Bronchial epithelial cell (primary cell): Measurements from ENCODE around the gene HBE1. TPM values are rescaled to one million over a fixed set of nuclear protein-coding genes. Genes with fewer than 3 reads are reported as not detected.

Experiments used
- DNase-seq: peaks from one replicate; pipeline ENCODE4 v3.0.0-alpha.2; 2010; ENCODE audit warnings: low read depth
- FAIRE-seq: peaks from 2 replicates; lab custom pipeline; 2011; peaks lifted over from hg19 to GRCh38; lab: Jason Lieb, UNC
- H3K27me3 ChIP-seq: 2 replicates; pipeline ENCODE4 v1.5.1; 2011; ENCODE audit warnings: low read length; ENCODE audit not compliant: control insufficient read depth, insufficient read depth
- H3K36me3 ChIP-seq: 2 replicates; pipeline ENCODE4 v1.5.1; 2011; ENCODE audit warnings: low read length; ENCODE audit not compliant: control insufficient read depth, insufficient read depth
- H3K4me3 ChIP-seq: 2 replicates; pipeline ENCODE4 v1.5.1; 2011; ENCODE audit warnings: mild to moderate bottlenecking, low read depth, low read length, control low read depth
- total RNA-seq: library from RNA; depleted of rRNA; stranded (reverse); fragments of >200 nt; gene quantifications from 2 replicates; pipeline ENCODE4 v1.2.1, GENCODE V29; 2014
- TF ChIP-seq, protein P1 (sequence below): IDR thresholded peaks from 2 replicates; pipeline ENCODE4 v1.5.1; 2011; ENCODE audit warnings: mild to moderate bottlenecking, moderate library complexity, low read length, control low read depth, inconsistent platforms; ENCODE audit not compliant: insufficient read depth, severe bottlenecking

Gene HBE1
- total RNA-seq, 1 donor from 2014 or later, result not detected

DNA sequence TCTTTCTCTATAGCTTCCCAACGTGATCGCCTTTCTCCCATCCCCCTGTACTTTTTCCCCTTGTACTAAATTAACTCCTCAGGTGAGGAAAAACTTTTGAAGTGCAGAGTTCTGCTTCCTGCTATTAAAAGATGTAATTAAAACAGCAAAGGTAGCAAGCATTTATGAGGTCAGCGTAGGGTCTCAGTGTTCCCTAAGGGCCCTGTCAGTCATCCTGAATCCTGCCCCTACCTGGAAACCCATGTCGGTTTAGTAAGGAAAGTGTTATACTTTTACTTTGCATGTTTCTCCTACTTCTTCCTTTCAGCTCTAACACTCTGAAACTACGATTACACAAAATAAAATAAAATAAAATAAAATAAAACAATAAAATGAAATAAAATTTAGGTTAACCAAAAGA lies 41.6 kb downstream of the HBE1 start:
- no peak overlapping the region for H3K4me3 ChIP-seq
- FAIRE-seq (no peak), DNase-seq (no peak)
- TF ChIP-seq, protein P1, sequence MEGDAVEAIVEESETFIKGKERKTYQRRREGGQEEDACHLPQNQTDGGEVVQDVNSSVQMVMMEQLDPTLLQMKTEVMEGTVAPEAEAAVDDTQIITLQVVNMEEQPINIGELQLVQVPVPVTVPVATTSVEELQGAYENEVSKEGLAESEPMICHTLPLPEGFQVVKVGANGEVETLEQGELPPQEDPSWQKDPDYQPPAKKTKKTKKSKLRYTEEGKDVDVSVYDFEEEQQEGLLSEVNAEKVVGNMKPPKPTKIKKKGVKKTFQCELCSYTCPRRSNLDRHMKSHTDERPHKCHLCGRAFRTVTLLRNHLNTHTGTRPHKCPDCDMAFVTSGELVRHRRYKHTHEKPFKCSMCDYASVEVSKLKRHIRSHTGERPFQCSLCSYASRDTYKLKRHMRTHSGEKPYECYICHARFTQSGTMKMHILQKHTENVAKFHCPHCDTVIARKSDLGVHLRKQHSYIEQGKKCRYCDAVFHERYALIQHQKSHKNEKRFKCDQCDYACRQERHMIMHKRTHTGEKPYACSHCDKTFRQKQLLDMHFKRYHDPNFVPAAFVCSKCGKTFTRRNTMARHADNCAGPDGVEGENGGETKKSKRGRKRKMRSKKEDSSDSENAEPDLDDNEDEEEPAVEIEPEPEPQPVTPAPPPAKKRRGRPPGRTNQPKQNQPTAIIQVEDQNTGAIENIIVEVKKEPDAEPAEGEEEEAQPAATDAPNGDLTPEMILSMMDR, result no peak
- no peaks in the 10 kb centered on the region for H3K27me3 ChIP-seq
- no peaks in the 10 kb centered on the region for H3K36me3 ChIP-seq

DNA sequence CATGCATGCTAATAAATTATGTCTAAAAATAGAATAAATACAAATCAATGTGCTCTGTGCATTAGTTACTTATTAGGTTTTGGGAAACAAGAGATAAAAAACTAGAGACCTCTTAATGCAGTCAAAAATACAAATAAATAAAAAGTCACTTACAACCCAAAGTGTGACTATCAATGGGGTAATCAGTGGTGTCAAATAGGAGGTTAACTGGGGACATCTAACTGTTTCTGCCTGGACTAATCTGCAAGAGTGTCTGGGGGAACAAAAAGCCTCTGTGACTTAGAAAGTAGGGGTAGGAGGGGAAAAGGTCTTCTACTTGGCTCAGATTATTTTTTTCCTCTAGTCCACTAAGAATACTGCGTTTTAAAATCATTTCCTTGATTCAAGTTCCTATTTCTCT lies 42.1 kb downstream of the HBE1 start:
- Histone ChIP-seq H3K4me3 (no peak overlapping the region), H3K27me3 (no peaks in the 10 kb centered on the region), H3K36me3 (no peaks in the 10 kb centered on the region)
- DNase-seq, result no peak
- TF ChIP-seq, protein P1, result no peak
- no peak for FAIRE-seq

DNA sequence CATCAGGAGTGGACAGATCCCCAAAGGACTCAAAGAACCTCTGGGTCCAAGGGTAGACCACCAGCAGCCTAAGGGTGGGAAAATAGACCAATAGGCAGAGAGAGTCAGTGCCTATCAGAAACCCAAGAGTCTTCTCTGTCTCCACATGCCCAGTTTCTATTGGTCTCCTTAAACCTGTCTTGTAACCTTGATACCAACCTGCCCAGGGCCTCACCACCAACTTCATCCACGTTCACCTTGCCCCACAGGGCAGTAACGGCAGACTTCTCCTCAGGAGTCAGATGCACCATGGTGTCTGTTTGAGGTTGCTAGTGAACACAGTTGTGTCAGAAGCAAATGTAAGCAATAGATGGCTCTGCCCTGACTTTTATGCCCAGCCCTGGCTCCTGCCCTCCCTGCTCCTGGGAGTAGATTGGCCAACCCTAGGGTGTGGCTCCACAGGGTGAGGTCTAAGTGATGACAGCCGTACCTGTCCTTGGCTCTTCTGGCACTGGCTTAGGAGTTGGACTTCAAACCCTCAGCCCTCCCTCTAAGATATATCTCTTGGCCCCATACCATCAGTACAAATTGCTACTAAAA lies 42.9 kb downstream of the HBE1 start, which contains the start of gene HBB:
TSS of gene HBB (minus strand) at position 340 of the 579 bp plus-strand sequence. CDS start at position 290, 50 bp downstream.
- no peak for DNase-seq
- no peaks in the 10 kb centered on the region for H3K36me3 ChIP-seq
- TF ChIP-seq, protein P1, result no peak
- no peaks in the 10 kb centered on the region for H3K27me3 ChIP-seq
- H3K4me3 ChIP-seq, result no peak within 1 kb of the TSS
- FAIRE-seq, result peak; percentile 62

DNA sequence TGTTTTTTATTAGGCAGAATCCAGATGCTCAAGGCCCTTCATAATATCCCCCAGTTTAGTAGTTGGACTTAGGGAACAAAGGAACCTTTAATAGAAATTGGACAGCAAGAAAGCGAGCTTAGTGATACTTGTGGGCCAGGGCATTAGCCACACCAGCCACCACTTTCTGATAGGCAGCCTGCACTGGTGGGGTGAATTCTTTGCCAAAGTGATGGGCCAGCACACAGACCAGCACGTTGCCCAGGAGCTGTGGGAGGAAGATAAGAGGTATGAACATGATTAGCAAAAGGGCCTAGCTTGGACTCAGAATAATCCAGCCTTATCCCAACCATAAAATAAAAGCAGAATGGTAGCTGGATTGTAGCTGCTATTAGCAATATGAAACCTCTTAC lies 44.3 kb downstream of the HBE1 start:
- TF ChIP-seq, protein P1, result no peak
- DNase-seq (no peak), FAIRE-seq (no peak)
- Histone ChIP-seq H3K27me3 (no peaks in the 10 kb centered on the region), H3K36me3 (no peaks in the 10 kb centered on the region), H3K4me3 (no peak overlapping the region)

DNA sequence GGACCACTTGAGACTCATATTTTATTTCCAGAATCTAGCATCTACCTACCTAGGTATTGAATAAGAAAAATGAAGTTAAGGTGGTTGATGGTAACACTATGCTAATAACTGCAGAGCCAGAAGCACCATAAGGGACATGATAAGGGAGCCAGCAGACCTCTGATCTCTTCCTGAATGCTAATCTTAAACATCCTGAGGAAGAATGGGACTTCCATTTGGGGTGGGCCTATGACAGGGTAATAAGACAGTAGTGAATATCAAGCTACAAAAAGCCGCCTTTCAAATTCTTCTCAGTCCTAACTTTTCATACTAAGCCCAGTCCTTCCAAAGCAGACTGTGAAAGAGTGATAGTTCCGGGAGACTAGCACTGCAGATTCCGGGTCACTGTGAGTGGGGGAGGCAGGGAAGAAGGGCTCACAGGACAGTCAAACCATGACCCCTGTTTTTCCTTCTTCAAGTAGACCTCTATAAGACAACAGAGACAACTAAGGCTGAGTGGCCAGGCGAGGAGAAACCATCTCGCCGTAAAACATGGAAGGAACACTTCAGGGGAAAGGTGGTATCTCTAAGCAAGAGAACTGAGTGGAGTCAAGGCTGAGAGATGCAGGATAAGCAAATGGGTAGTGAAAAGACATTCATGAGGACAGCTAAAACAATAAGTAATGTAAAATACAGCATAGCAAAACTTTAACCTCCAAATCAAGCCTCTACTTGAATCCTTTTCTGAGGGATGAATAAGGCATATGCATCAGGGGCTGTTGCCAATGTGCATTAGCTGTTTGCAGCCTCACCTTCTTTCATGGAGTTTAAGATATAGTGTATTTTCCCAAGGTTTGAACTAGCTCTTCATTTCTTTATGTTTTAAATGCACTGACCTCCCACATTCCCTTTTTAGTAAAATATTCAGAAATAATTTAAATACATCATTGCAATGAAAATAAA lies 44.9 kb downstream of the HBE1 start:
- DNase-seq, result no peak
- TF ChIP-seq, protein P1, result no peak
- Histone ChIP-seq H3K36me3 (no peaks in the 10 kb centered on the region), H3K4me3 (no peak overlapping the region), H3K27me3 (no peaks in the 10 kb centered on the region)
- FAIRE-seq, result no peak
